GM21737 (cell line): ENCODE data around the gene ZGPAT.

Source experiments
- ATAC-seq: cut with Tn5 transposase; IDR thresholded peaks from one replicate; pipeline ENCODE4 v1.9.1; 2021; ENCODE audit warnings: mild to moderate bottlenecking, moderate library complexity; ENCODE audit not compliant: unreplicated experiment

Gene ZGPAT

GRCh38 chr20:63742381-63743024, 34.7 kb downstream of the ZGPAT start:
- no peak for ATAC-seq

GRCh38 chr20:63743210-63743970, 35.6 kb downstream of the ZGPAT start:
- no peak for ATAC-seq

- no peak for ATAC-seq
These were observed 36.3 kb downstream of the ZGPAT start for GRCh38 chr20:63744158-63744557.

GRCh38 chr20:63744574-63745423, 37.0 kb downstream of the ZGPAT start:
- no peak for ATAC-seq

DNA sequence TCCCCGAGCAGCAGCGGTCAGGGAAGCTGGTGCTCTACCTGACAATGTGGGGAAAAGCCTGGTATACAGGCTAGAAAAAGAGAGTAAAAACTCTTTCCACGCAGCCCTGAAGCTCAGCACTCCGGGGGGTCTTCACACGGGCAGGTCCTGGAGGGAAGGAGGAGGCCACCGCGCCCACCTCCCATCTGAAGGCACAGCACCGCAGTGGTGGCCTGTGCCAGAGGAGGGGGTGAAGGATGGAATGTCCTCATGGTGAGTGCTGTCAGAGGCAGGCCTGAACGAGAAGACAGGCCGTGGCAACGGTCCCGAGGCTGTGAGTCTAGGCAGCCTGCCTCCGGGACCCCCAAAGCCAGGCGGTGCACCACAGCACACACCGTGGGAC, 37.6 kb downstream of the ZGPAT start:
- ATAC-seq, result no peak

DNA sequence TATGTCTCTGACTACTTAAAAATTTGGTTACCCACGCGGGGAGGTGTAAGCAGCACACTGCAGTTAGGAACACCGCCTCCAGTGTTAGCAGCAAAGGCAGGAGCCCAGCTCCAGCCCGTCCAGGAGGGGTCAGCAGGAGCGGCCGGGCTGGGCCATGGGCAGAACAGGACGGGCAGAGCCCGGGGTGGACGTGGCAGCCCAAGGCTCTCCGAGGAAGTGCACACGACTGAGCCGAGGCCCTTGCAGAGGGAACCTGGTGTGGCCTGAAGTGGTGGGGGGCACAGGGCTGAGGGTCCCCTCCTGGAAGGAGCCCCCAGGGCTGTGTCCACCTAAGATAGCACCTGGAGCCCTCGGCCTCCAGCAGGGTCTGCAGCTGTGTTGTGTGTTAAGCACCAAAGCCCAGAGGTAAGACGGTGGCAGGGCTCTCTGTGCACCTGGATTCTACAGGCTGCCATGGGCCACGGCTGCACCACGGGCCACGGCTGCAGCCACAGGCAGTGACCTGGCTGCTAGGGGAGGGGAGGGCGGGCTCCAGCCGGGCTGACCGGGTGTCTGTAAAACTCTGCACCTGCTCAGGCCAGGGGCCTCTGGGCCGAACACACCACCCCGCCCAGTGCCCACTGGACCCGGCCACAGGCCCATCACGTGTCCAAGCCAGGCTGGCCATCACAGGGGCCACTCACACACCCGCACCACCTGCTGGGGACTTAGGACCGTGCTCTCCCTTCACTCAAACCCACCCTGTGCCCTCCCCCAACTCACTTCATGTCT, 38.3 kb downstream of the ZGPAT start:
- ATAC-seq, result no peak

- ATAC-seq, result no peak
These were observed 39.0 kb downstream of the ZGPAT start for GRCh38 chr20:63746751-63747315.

DNA sequence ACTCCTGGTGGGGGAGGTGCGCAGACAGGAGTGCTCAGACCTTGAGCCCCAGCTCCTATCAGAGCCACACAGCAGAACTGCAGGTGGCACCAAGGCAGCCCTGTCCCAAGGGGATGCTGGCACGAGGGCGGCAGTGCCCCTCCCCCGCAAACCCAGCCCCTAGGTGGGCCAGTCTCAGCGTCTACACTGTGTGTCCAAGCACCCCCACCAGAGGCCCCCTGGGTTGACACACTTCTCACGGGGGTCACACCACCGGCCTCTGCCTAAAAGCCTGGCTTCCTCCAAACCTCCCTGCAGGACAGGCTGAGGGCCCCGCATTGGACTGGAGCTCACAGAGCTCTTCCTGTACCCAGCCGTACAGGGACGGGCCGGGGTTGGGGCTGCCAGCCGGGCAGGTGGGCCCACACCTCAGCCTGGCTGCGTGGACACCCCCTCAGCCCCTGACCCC, 39.8 kb downstream of the ZGPAT start:
- no peak for ATAC-seq

DNA sequence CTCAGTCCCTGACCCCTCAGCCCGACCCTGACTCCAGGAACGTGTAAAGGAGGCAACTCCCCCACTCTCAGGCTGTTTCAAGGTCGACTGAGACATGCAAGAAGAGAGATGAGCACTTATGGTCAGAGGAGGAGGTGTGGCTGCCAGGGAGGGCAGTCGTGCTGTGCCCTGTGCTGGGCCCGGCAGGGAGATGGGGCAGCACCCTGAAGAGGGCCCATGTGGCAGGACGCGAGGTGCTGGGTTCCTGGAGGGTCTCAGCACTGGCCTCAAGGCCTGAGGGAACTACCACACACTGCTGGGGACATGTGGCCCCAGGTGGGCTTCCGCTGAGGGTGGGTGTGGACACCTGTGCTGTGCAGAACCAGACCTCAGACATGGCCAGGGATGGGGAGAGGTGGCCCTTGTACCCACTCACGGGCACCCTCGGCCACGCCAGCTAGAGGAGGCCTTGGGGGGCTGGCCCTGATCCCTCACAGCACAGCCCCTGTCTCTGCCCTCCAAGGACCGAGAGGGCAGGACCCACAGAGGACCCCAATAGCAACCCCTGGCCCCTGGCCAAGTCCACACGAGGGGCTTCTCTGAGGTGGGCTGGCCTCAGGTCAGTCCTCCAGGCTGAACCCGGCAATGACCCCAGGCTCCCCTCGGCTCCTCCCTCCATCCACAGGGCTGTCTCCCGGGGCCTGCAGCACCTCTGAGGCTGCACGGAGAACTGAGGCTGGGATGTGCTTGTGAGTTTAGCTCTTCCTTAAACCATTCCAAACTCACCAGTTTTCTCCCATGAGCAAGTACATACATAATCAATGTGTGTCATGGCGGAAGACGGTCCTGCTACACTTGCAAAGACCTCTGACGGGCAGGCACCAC, 40.5 kb downstream of the ZGPAT start:
- ATAC-seq, result no peak

- ATAC-seq, result no peak
These were observed 41.1 kb downstream of the ZGPAT start for GRCh38 chr20:63748934-63749270.

- ATAC-seq, result no peak
These were observed 42.0 kb downstream of the ZGPAT start for GRCh38 chr20:63749597-63750508.

DNA sequence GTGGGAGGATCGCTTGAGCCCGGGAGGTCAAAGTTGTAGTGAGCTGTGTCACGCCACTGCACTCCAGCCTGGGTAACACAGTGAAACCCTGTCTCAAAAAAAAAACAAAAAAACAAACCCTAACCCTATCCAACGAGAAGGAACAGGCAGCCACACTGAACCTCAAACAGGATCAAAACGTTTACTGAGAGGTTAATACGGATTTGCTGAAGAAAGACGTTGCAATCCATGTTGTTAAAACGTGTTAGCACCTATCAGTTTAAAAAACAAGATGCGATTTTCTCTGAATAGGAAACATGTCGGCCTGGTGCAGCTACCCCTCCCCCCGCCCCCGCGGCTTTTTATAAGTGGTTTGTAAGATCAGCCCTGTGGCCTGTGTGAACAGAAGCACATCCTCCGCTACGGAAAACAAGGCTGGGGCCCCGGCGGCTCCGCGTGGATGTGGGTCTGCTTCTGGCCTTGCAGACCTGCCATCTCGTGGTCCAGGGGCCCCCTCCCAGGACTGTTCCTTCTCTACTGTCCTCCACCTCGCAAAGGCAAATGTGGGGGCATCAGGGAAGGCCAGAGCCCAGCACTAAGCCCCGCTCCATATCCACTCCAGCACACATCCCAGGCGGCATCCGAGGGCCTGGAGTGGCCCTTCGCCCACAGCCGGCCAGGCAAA, 43.1 kb downstream of the ZGPAT start:
- no peak for ATAC-seq

DNA sequence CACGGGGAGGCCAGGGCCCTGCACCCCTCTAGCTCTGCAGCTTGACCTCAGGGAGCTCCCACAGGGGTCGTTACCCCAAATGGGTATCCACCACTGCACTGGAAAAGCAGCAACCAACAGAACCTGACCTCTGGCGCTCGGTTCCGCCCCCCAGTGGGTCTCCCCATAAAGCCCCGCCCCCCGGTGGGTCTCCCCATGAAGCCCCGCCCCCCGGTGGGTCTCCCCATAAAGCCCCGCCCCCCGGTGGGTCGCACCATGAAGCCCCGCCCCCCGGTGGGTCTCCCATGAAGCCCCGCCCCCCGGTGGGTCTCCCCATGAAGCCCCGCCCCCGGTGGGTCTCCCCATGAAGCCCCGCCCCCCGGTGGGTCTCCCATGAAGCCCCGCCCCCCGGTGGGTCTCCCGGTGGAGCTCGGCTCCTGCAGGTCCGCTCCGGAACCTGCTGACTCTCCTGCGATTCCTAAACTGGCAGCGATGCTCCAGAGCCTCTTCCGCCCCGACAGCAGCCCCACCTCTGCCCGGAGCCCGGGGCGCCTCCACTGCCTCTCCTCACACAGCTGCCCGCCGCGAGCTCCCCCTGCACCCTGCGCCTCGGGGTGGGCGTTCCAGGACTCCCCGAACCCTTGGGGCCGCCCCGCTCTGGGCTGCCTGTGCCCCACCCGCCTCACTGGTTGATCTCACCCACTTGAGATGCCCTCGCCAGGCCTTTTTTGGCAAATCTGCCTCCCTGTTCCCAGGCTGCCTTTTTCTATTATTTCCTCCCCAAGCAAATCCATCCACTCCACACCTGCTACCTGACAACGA, 43.8 kb downstream of the ZGPAT start:
- no peak for ATAC-seq

- ATAC-seq, result no peak
These were observed 44.7 kb downstream of the ZGPAT start for GRCh38 chr20:63752411-63753101.

- ATAC-seq, result no peak
These were observed 45.5 kb downstream of the ZGPAT start for GRCh38 chr20:63753381-63753780.

- no peak for ATAC-seq
These were observed 46.2 kb downstream of the ZGPAT start for GRCh38 chr20:63754008-63754407.
